Kidney (tissue), 14 donors: Measurements from ENCODE around the gene HRC. TPM values are rescaled to one million over a fixed set of nuclear protein-coding genes. Genes with fewer than 3 reads are reported as not detected.

Experiments used
- DNase-seq, 5 donors: peaks; one replicate each; pipeline ENCODE4 v3.0.0-alpha.2; 2013 to 2020
- FAIRE-seq: peaks from 2 replicates; lab custom pipeline; 2012; peaks lifted over from hg19 to GRCh38; lab: Jason Lieb, UNC
- H3K27ac ChIP-seq, 2 donors: one replicate each; pipeline ENCODE4 v1.7.0; 2013; ENCODE audit warnings: low read depth in 2 of 2, low read length in 2 of 2, inconsistent platforms in 1 of 2
- H3K27me3 ChIP-seq: one replicate; pipeline ENCODE4 v1.7.1; 2013; ENCODE audit warnings: low read length, inconsistent platforms; ENCODE audit not compliant: control insufficient read depth, insufficient read depth
- H3K36me3 ChIP-seq, 3 donors: one replicate each; pipeline versions ENCODE4 v1.7.0 to v1.7.1; 2013; ENCODE audit warnings: low read length in 3 of 3, control low read depth in 1 of 3, inconsistent platforms in 1 of 3; ENCODE audit not compliant: insufficient read depth in 3 of 3, control insufficient read depth in 2 of 3
- H3K4me1 ChIP-seq, 3 donors: one replicate each; pipeline versions ENCODE4 v1.7.0 to v1.7.1; 2013; ENCODE audit warnings: low read length in 3 of 3, inconsistent platforms in 1 of 3, low read depth in 1 of 3; ENCODE audit not compliant: control insufficient read depth in 2 of 3, insufficient read depth in 2 of 3
- H3K4me3 ChIP-seq, 3 donors: one replicate each; pipeline versions ENCODE4 v1.7.0 to v1.8.1; 2013; ENCODE audit warnings: low read length in 3 of 3, control low read depth in 1 of 3, inconsistent platforms in 1 of 3
- H3K9ac ChIP-seq, 3 donors: one replicate each; pipeline versions ENCODE4 v1.7.0 to v1.7.1; 2013; ENCODE audit warnings: low read length in 3 of 3, control low read depth in 1 of 3, inconsistent platforms in 1 of 3
- H3K9me3 ChIP-seq, 3 donors: one replicate each; pipeline versions ENCODE4 v1.7.0 to v1.7.1; 2013; ENCODE audit warnings: low read length in 3 of 3, control low read depth in 1 of 3, inconsistent platforms in 1 of 3; ENCODE audit not compliant: control insufficient read depth in 2 of 3, insufficient read depth in 1 of 3
- intact Hi-C: fragments of 100-400 bp; cut with DNase I; formaldehyde crosslinking; loops from one replicate; pipeline ENCODE4 v1.11.1; 2022
- polyA plus RNA-seq: library from polyadenylated mRNA; stranded (reverse); fragments of 350-450 nt; fragmentation: Illumina TruSeq; extraction: RNeasy Lipid Tissue Mini Kit (QIAGEN cat#74804); gene quantifications from one replicate; pipeline ENCODE4 v1.2.3, GENCODE V29; 2014; ENCODE audit warnings: low read depth, low replicate concordance; ENCODE audit not compliant: insufficient read depth
- total RNA-seq: library from RNA; stranded (reverse); fragmentation: NEBNext Ultra II Directional; extraction: Animal tissue kit (Norgen Biotek cat#: 25700); gene quantifications from one replicate; pipeline ENCODE4 v1.2.1, GENCODE V29; 2021
- TF ChIP-seq, protein P1 (sequence below): IDR thresholded peaks from 3 replicates; pipeline ENCODE4 v1.5.1; 2012; ENCODE audit warnings: mild to moderate bottlenecking, moderate library complexity, borderline replicate concordance; ENCODE audit not compliant: insufficient read depth; ENCODE audit errors: extremely low read depth
- donor health status: control.
- donor health status: control.
- donor health status: control.
- donor health status: control.
- donor health status: control.
- donor health status: DM: yes; HTN: yes; CAD: no.
- donor health status: Normal renal cell carcinoma (clear cell type).

Gene HRC
- total and polyA plus RNA-seq, 2 donors from 2014 or later: 4.2 to 7.0 TPM

DNA sequence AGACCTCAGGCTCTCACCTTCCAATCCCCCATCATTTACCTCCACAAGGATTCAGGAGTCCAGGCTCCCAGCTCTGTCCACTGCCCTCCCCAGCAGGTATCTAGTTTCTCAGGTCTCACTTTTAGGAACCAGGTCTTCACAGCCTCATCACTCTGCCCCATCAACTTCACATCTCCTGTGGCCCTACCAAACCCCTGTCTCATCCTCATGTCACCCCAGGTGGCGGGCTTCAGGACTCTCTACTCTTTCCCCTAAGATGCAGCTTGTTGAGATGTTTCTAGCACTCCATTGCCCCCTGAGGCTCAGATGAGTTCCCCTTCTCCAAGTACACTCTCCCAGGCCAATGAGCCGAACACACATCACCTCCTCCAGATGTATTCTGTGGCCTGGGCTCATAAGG, 34.3 kb downstream of the HRC start:
- H3K9ac ChIP-seq: no peak overlapping the region
- H3K4me3 ChIP-seq: no peak overlapping the region
- H3K4me1 ChIP-seq: peaks cover 0 to 11% (median 7%) of the 10 kb centered on the region in 3 donors
- H3K36me3 ChIP-seq: no peaks in the 10 kb centered on the region
- H3K27ac ChIP-seq: no peak overlapping the region
- intact Hi-C loops: no loop called here
- no peaks in the 10 kb centered on the region for H3K9me3 ChIP-seq
- DNase-seq (no peak), FAIRE-seq (no peak)
- TF ChIP-seq, protein P1, sequence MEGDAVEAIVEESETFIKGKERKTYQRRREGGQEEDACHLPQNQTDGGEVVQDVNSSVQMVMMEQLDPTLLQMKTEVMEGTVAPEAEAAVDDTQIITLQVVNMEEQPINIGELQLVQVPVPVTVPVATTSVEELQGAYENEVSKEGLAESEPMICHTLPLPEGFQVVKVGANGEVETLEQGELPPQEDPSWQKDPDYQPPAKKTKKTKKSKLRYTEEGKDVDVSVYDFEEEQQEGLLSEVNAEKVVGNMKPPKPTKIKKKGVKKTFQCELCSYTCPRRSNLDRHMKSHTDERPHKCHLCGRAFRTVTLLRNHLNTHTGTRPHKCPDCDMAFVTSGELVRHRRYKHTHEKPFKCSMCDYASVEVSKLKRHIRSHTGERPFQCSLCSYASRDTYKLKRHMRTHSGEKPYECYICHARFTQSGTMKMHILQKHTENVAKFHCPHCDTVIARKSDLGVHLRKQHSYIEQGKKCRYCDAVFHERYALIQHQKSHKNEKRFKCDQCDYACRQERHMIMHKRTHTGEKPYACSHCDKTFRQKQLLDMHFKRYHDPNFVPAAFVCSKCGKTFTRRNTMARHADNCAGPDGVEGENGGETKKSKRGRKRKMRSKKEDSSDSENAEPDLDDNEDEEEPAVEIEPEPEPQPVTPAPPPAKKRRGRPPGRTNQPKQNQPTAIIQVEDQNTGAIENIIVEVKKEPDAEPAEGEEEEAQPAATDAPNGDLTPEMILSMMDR: no peak
- H3K27me3 ChIP-seq: peaks cover 5% of the 10 kb centered on the region

DNA sequence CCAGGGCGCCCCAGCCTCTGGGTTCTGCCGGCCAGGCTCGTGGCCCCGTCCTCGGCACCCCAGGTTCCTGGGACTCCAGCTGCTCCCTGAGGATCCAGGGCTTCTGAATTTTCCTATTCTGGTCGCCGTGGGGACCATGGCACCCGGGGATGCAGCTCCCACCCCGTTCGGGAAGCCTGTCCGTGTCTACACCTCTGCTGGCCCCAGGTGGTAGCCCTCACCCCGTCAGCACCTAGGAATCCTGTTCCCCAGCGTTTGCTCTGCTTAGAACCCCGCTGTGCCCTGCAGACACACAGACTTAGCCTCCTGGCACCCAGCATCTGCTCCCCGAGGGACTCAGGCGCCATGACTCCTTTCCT, 34.9 kb downstream of the HRC start:
- DNase-seq: no peak
- no peak overlapping the region for H3K27ac ChIP-seq
- no peak overlapping the region for H3K4me3 ChIP-seq
- intact Hi-C loops: no loop called here
- H3K27me3 ChIP-seq: peaks cover 5% of the 10 kb centered on the region
- peaks cover 0 to 11% (median 7%) of the 10 kb centered on the region in 3 donors for H3K4me1 ChIP-seq
- H3K9me3 ChIP-seq: no peaks in the 10 kb centered on the region
- no peaks in the 10 kb centered on the region for H3K36me3 ChIP-seq
- no peak overlapping the region for H3K9ac ChIP-seq
- no peak for FAIRE-seq
- TF ChIP-seq, protein P1: no peak

DNA sequence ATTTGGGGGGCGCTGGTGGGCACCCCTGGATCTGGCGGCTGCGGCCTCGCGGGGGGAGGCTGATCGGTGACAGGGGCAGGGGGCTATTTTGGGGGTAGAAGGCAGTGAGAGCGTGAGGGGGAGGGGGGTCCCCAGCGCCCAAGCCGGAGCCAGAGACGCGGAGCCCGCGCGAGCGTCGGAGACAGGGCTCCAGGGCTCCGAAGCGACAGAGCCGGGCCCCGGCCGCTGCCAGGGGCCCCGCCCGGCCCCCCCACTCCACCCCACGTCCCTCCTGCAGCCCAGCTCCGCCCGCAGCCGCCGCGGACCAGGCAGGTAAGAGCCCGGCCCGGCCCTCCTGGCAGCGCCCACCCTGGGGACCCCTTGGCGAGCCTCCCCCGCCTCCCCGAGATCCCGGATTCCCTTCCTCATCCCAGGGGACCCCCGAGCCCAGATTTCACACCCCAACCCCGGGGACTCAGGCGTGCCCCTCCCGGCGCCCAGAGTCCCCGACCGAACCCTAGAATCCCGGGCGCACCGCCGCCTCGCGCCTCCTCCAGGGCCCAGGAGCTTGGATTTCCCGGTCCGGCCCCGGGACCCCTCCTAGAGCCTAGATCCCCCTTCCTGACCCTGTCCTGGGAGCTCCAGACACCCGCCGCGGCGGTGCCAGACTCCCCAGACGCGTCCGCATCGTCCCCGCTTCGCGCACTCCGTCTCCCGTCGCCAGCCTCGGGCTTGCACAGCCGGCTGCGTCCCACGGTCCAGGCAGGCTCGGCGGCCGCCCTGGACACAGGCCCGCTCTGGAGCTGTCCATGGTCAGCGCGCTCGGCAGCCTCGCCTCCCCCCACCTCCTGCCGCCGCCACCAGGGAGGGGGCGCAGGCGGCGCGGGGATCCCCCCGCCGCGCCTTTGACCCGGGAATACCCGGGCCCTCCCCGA, 35.5 kb downstream of the HRC start, which contains the start of gene PPFIA3:
Gene PPFIA3 (plus strand): TSS at position 134 of the 914 bp plus-strand sequence. CDS start 8,330 bp downstream, outside the sequence.
- Histone ChIP-seq H3K27ac (peak within 1 kb of the TSS; percentile 96 to 98), H3K4me3 (peak within 1 kb of the TSS; percentile 49 to 68 (median 67)), H3K9me3 (no peaks in the 10 kb centered on the region), H3K4me1 (peaks cover 0 to 11% (median 7%) of the 10 kb centered on the region in 3 donors), H3K9ac (peak within 1 kb of the TSS; percentile 33 to 62 (median 37)), H3K27me3 (peaks cover 5% of the 10 kb centered on the region), H3K36me3 (no peaks in the 10 kb centered on the region)
- FAIRE-seq: no peak
- peak; percentile 71 to 89 (median 81) for DNase-seq
- TF ChIP-seq, protein P1: no peak
- intact Hi-C loops: no loop called here
